Measurements from ENCODE around the gene HK3. TPM values are rescaled to one million over a fixed set of nuclear protein-coding genes. Genes with fewer than 3 reads are reported as not detected.

The HK3 gene, protein sequence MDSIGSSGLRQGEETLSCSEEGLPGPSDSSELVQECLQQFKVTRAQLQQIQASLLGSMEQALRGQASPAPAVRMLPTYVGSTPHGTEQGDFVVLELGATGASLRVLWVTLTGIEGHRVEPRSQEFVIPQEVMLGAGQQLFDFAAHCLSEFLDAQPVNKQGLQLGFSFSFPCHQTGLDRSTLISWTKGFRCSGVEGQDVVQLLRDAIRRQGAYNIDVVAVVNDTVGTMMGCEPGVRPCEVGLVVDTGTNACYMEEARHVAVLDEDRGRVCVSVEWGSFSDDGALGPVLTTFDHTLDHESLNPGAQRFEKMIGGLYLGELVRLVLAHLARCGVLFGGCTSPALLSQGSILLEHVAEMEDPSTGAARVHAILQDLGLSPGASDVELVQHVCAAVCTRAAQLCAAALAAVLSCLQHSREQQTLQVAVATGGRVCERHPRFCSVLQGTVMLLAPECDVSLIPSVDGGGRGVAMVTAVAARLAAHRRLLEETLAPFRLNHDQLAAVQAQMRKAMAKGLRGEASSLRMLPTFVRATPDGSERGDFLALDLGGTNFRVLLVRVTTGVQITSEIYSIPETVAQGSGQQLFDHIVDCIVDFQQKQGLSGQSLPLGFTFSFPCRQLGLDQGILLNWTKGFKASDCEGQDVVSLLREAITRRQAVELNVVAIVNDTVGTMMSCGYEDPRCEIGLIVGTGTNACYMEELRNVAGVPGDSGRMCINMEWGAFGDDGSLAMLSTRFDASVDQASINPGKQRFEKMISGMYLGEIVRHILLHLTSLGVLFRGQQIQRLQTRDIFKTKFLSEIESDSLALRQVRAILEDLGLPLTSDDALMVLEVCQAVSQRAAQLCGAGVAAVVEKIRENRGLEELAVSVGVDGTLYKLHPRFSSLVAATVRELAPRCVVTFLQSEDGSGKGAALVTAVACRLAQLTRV
- total RNA-seq (1 to 10 TPM; 1.5 to 3.1 TPM), polyA plus RNA-seq (not detected)

DNA sequence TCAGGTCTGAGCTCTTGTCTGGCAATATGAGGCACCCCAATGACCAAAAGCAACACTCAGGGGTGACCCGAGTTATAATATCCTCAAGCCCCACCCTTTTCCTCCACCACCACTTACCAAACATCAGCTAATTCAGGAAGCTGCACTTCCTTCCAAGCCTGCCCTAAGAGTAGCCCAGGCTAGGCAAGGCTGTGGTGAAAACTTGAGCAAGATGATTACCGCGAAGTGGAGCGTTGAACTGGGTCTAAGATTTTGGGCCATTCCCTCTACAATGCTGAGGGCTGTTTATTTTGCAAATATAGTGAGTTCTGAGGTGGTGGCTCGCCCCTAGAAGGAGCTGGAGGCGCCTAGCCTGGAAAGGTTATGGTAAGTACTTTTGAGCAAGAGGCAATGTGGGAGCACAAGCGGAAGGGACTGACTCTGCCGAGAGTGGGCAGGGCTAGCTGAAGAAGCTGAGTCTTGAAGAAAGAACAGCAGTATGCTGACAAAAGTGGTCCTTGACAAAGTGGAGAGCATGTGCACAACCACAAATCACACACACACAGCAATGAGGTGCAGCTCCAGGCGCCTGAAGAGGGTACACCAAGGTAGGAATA, at the start of gene HK3:
HK3 (minus strand) TSS at position 51 of the 596 bp plus-strand sequence. CDS start 3,187 bp downstream, outside the sequence.
- Mint-ChIP-seq H3K9me3 (no peaks in the 10 kb centered on the region), H3K4me3 (no peak within 1 kb of the TSS), H3K36me3 (peaks cover 13 to 17% of the 10 kb centered on the region in 2 donors), H3K27me3 (no peaks in the 10 kb centered on the region), H3K4me1 (peaks cover 7 to 26% (median 15%) of the 10 kb centered on the region in 4 donors), H3K27ac (peak within 1 kb of the TSS in 3 of 7 donors; percentile 2 to 38 (median 18))
- DNase-seq, result no peak
- Histone ChIP-seq H3K9me3 (ENCODE audit: control insufficient read depth in 1 of 2, low read length in 2 of 2) (no peaks in the 10 kb centered on the region), H3K4me3 (ENCODE audit: low read length in 2 of 2) (no peak within 1 kb of the TSS), H3K27ac (ENCODE audit: low read depth, low read length) (no peak within 1 kb of the TSS), H3K36me3 (ENCODE audit: insufficient read depth, low read length) (peaks cover 8% of the 10 kb centered on the region), H3K4me1 (ENCODE audit: insufficient read depth, low read length) (peaks cover 10% of the 10 kb centered on the region), H3K27me3 (ENCODE audit: insufficient read depth, low read length) (no peaks in the 10 kb centered on the region)
- intact Hi-C loops (cut with micrococcal nuclease), result no loop called here
- POLR2A ChIA-PET (ENCODE audit: partially characterized antibody), result no interaction called here
- CTCF ChIA-PET (ENCODE audit: partially characterized antibody), result interaction anchor here (1.0 kb wide), 1 partner anchor 239 kb away, joined by 3 read pairs; no protein-coding TSS in a partner anchor

DNA sequence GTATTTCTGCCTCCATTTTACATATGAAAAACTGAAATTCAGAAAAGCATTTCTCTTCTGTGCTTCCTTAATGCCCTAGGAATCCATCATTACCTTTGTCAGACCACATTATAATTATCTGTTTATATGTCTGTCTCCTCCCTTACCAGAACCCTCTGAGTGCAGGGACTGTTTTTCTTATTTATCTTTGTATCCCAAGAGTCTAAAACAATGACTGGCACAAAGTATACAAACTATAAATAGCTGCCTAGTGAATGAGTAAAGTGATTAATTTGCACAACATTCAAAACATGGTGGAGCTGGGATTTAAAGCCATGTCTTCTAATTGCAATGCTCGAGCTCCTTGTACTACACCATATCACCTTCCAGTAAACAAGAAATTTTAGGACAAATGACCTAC, 49.3 kb upstream of the HK3 start:
- Histone ChIP-seq H3K9me3 (ENCODE audit: control insufficient read depth in 1 of 2, low read length in 2 of 2) (no peaks in the 10 kb centered on the region), H3K36me3 (ENCODE audit: insufficient read depth, low read length) (peaks cover 13% of the 10 kb centered on the region), H3K27ac (ENCODE audit: low read depth, low read length) (no peak overlapping the region), H3K4me1 (ENCODE audit: insufficient read depth, low read length) (no peaks in the 10 kb centered on the region), H3K4me3 (ENCODE audit: low read length in 2 of 2) (no peak overlapping the region), H3K27me3 (ENCODE audit: insufficient read depth, low read length) (no peaks in the 10 kb centered on the region)
- Mint-ChIP-seq H3K27ac (no peak overlapping the region), H3K36me3 (peaks cover 51 to 65% of the 10 kb centered on the region in 2 donors), H3K4me3 (no peak overlapping the region), H3K27me3 (no peaks in the 10 kb centered on the region), H3K4me1 (no peaks in the 10 kb centered on the region), H3K9me3 (peaks cover 0 to 2% (median 0%) of the 10 kb centered on the region in 8 donors)
- no peak for DNase-seq
- POLR2A ChIA-PET (ENCODE audit: partially characterized antibody), result no interaction called here
- CTCF ChIA-PET (ENCODE audit: partially characterized antibody), result interaction anchor here (1.0 kb wide), 1 partner anchor 288 kb away, joined by 3 read pairs; no protein-coding TSS in a partner anchor
- intact Hi-C loops (cut with micrococcal nuclease), result no loop called here

DNA sequence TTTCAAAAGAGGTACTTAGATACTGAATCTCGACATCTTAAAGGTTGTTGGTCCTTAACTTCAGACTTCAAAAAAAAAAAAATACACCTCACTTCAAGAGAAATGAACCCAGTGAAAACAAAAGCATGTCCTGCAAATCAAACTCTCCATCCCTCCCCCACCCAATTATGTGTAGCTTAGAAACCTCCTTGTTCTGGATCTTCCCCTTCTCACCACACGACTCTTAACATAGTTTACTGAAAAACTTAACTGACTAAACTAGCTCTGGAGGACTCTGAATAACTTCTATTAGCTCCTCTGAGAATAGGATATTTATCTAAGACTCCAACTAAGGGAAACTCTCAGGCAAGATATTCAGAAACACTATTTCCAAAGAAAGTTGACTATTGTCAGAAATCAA, 48.7 kb upstream of the HK3 start:
- no peaks in the 10 kb centered on the region for H3K4me1 Mint-ChIP-seq
- no peaks in the 10 kb centered on the region for H3K4me1 ChIP-seq (ENCODE audit: insufficient read depth, low read length)
- H3K36me3 Mint-ChIP-seq, result peaks cover 54 to 67% of the 10 kb centered on the region in 2 donors
- H3K27me3 ChIP-seq (ENCODE audit: insufficient read depth, low read length), result no peaks in the 10 kb centered on the region
- ChIA-PET POLR2A (ENCODE audit: partially characterized antibody) (no interaction called here), CTCF (ENCODE audit: partially characterized antibody) (interaction anchor here (0.6 to 1.0 kb wide), 2 partner anchors 22 to 287 kb away, joined by 3 to 4 read pairs; no protein-coding TSS in a partner anchor)
- no peaks in the 10 kb centered on the region for H3K27me3 Mint-ChIP-seq
- H3K27ac ChIP-seq (ENCODE audit: low read depth, low read length), result no peak overlapping the region
- H3K4me3 ChIP-seq (ENCODE audit: low read length in 2 of 2), result no peak overlapping the region
- intact Hi-C loops (cut with micrococcal nuclease), result no loop called here
- H3K27ac Mint-ChIP-seq, result no peak overlapping the region
- no peak for DNase-seq
- no peak overlapping the region for H3K4me3 Mint-ChIP-seq
- H3K9me3 Mint-ChIP-seq, result peaks cover 0 to 2% (median 0%) of the 10 kb centered on the region in 8 donors
- no peaks in the 10 kb centered on the region for H3K9me3 ChIP-seq (ENCODE audit: control insufficient read depth in 1 of 2, low read length in 2 of 2)
- peaks cover 19% of the 10 kb centered on the region for H3K36me3 ChIP-seq (ENCODE audit: insufficient read depth, low read length)

DNA sequence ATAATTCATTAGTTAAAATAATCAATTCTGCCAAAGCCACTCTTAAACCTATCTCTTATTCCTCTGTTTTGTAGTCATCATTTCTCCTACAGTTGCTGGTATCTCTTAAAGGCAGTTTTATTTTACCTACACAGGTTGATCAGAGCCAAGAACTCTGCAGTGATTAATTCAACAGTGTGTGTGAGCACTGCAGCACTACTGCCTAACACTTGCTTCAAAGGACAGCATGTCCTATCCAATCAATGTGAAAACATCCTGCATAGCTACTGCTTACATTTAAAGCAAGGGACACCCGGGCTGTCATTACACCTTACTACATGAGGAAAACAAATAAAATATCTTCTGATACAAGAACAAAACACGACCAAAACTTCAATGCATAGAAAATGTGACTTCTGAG, 45.1 kb upstream of the HK3 start:
- no peaks in the 10 kb centered on the region for H3K27me3 Mint-ChIP-seq
- H3K4me3 Mint-ChIP-seq, result no peak overlapping the region
- H3K36me3 Mint-ChIP-seq, result peaks cover 37 to 71% of the 10 kb centered on the region in 2 donors
- peaks cover 0 to 2% (median 0%) of the 10 kb centered on the region in 8 donors for H3K9me3 Mint-ChIP-seq
- POLR2A ChIA-PET (ENCODE audit: partially characterized antibody), result no interaction called here
- DNase-seq, result no peak
- H3K4me3 ChIP-seq (ENCODE audit: low read length in 2 of 2), result no peak overlapping the region
- H3K27me3 ChIP-seq (ENCODE audit: insufficient read depth, low read length), result no peaks in the 10 kb centered on the region
- H3K4me1 Mint-ChIP-seq, result peaks cover 0 to under 1% (median 0%) of the 10 kb centered on the region in 4 donors
- H3K27ac ChIP-seq (ENCODE audit: low read depth, low read length), result no peak overlapping the region
- CTCF ChIA-PET (ENCODE audit: partially characterized antibody), result no interaction called here
- H3K4me1 ChIP-seq (ENCODE audit: insufficient read depth, low read length), result no peaks in the 10 kb centered on the region
- no peaks in the 10 kb centered on the region for H3K9me3 ChIP-seq (ENCODE audit: control insufficient read depth in 1 of 2, low read length in 2 of 2)
- H3K27ac Mint-ChIP-seq, result peak overlapping the region in 1 of 7 donors; percentile 23
- peaks cover 16% of the 10 kb centered on the region for H3K36me3 ChIP-seq (ENCODE audit: insufficient read depth, low read length)
- intact Hi-C loops (cut with micrococcal nuclease), result no loop called here

DNA sequence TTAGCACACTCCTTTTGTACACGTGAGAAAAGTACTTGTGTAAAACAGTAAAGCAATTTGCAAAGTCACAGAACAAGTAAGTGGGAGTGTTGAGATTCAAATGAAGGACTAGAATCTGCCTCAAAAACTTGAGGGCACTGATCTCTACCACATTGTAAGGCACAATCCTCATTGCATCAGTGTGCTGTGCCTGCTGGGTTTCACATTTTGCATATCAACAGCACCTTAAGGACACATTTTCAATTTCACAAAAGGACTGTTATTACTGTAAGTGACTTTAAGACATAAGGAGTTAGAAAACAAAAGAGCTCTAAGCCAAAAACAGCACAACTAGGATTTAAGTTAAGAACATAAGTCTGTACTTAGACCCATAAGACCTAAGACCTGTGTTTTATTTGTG, 44.7 kb upstream of the HK3 start:
- H3K9me3 Mint-ChIP-seq, result peaks cover 0 to 2% (median 0%) of the 10 kb centered on the region in 8 donors
- Histone ChIP-seq H3K9me3 (ENCODE audit: control insufficient read depth in 1 of 2, low read length in 2 of 2) (no peaks in the 10 kb centered on the region), H3K4me3 (ENCODE audit: low read length in 2 of 2) (no peak overlapping the region), H3K36me3 (ENCODE audit: insufficient read depth, low read length) (peaks cover 16% of the 10 kb centered on the region), H3K27me3 (ENCODE audit: insufficient read depth, low read length) (no peaks in the 10 kb centered on the region), H3K27ac (ENCODE audit: low read depth, low read length) (no peak overlapping the region), H3K4me1 (ENCODE audit: insufficient read depth, low read length) (no peaks in the 10 kb centered on the region)
- H3K36me3 Mint-ChIP-seq, result peaks cover 36 to 70% of the 10 kb centered on the region in 2 donors
- DNase-seq, result no peak
- ChIA-PET POLR2A (ENCODE audit: partially characterized antibody) (no interaction called here), CTCF (ENCODE audit: partially characterized antibody) (no interaction called here)
- H3K4me1 Mint-ChIP-seq, result peaks cover 0 to 1% (median 0%) of the 10 kb centered on the region in 4 donors
- no peak overlapping the region for H3K27ac Mint-ChIP-seq
- H3K27me3 Mint-ChIP-seq, result no peaks in the 10 kb centered on the region
- H3K4me3 Mint-ChIP-seq, result no peak overlapping the region
- intact Hi-C loops (cut with micrococcal nuclease), result no loop called here

DNA sequence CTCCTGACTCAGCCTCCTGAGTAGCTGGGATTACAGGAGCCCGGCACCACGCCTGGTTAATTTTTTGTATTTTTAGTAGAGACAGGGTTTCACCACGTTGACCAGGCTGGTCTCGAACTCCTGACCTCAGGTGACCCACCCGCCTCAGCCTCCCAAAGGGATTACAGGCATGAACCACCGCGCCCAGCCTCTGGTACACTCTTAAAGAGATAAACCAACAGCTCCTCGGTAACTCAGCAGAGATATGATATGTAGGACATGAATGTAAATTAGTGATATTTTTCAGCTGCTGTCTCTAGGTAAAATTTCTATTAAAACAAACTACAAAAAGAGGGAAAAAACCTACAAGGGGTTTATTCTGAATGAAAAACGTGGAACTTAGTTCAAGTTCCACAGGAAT, 42.8 kb upstream of the HK3 start:
- H3K4me1 ChIP-seq (ENCODE audit: insufficient read depth, low read length), result no peaks in the 10 kb centered on the region
- peaks cover 0 to 1% (median 0%) of the 10 kb centered on the region in 4 donors for H3K4me1 Mint-ChIP-seq
- H3K27me3 Mint-ChIP-seq, result no peaks in the 10 kb centered on the region
- no peak overlapping the region for H3K4me3 ChIP-seq (ENCODE audit: low read length in 2 of 2)
- CTCF ChIA-PET (ENCODE audit: partially characterized antibody), result interaction anchor here (0.7 kb wide), 1 partner anchor 145 kb away, joined by 4 read pairs; the partner anchor contains the start of gene FGFR4
- H3K9me3 ChIP-seq (ENCODE audit: control insufficient read depth in 1 of 2, low read length in 2 of 2), result no peaks in the 10 kb centered on the region
- peaks cover 0 to 2% (median 0%) of the 10 kb centered on the region in 8 donors for H3K9me3 Mint-ChIP-seq
- POLR2A ChIA-PET (ENCODE audit: partially characterized antibody), result no interaction called here
- H3K4me3 Mint-ChIP-seq, result no peak overlapping the region
- DNase-seq, result no peak
- no peaks in the 10 kb centered on the region for H3K27me3 ChIP-seq (ENCODE audit: insufficient read depth, low read length)
- H3K27ac Mint-ChIP-seq, result no peak overlapping the region
- peaks cover 27 to 66% of the 10 kb centered on the region in 2 donors for H3K36me3 Mint-ChIP-seq
- H3K27ac ChIP-seq (ENCODE audit: low read depth, low read length), result no peak overlapping the region
- intact Hi-C loops (cut with micrococcal nuclease), result no loop called here
- H3K36me3 ChIP-seq (ENCODE audit: insufficient read depth, low read length), result peaks cover 19% of the 10 kb centered on the region

All from CD4-positive, alpha-beta memory T cell (primary cell).